Parathyroid adenoma (tissue), 2 donors: ENCODE data around the gene HSH2D.

Source experiments
- H2AFZ ChIP-seq: fragments of 300-600 bp; sonication (generic); one replicate; pipeline ENCODE4 v1.7.0; 2017; ENCODE audit warnings: antibody characterized with exemption, mild to moderate bottlenecking
- H3K27ac ChIP-seq: fragments of 300-600 bp; sonication (generic); one replicate; pipeline ENCODE4 v1.7.0; 2017
- H3K27me3 ChIP-seq: fragments of 300-600 bp; sonication (generic); one replicate; pipeline ENCODE4 v1.7.0; 2017; ENCODE audit warnings: low read length; ENCODE audit not compliant: control insufficient read depth, insufficient read depth
- H3K36me3 ChIP-seq: fragments of 300-600 bp; sonication (generic); one replicate; pipeline ENCODE4 v1.7.0; 2017; ENCODE audit warnings: low read length; ENCODE audit not compliant: control insufficient read depth, insufficient read depth
- H3K4me1 ChIP-seq: fragments of 300-600 bp; sonication (generic); one replicate; pipeline ENCODE4 v1.7.0; 2017; ENCODE audit warnings: control low read depth
- H3K4me2 ChIP-seq: fragments of 300-600 bp; sonication (generic); one replicate; pipeline ENCODE4 v1.7.0; 2017; ENCODE audit warnings: low read length
- H3K4me3 ChIP-seq: fragments of 300-600 bp; sonication (generic); one replicate; pipeline ENCODE4 v1.7.0; 2017; ENCODE audit warnings: low read depth, low read length
- H3K79me2 ChIP-seq: fragments of 300-600 bp; sonication (generic); one replicate; pipeline ENCODE4 v1.7.0; 2017; ENCODE audit warnings: control low read depth
- H3K9ac ChIP-seq: fragments of 300-600 bp; sonication (generic); one replicate; pipeline ENCODE4 v1.7.0; 2017; ENCODE audit warnings: mild to moderate bottlenecking
- H3K9me3 ChIP-seq: fragments of 300-600 bp; sonication (generic); one replicate; pipeline ENCODE4 v1.7.0; 2017; ENCODE audit warnings: low read length; ENCODE audit not compliant: control insufficient read depth
- CTCF ChIP-seq: fragments of 300-600 bp; sonication (generic); IDR thresholded peaks from one replicate; pipeline ENCODE4 v1.7.0; 2017; ENCODE audit warnings: antibody characterized with exemption, mild to moderate bottlenecking
- donor health status: primary hyperparathyroidism.

HSH2D gene

GRCh38 chr19:16136185-16136999, 7.1 kb upstream of the HSH2D start:
- Histone ChIP-seq H3K27me3 (no peaks in the 10 kb centered on the region), H3K9ac (no peak overlapping the region), H3K27ac (no peak overlapping the region), H3K4me2 (no peak overlapping the region), H3K36me3 (no peaks in the 10 kb centered on the region), H3K4me3 (no peak overlapping the region), H3K9me3 (no peaks in the 10 kb centered on the region), H3K4me1 (no peaks in the 10 kb centered on the region), H3K79me2 (no peaks in the 10 kb centered on the region), H2AFZ (no peak overlapping the region)
- TF ChIP-seq CTCF: no peak

GRCh38 chr19:16139752-16140151, 3.7 kb upstream of the HSH2D start:
- no peak overlapping the region for H3K27ac ChIP-seq
- no peak overlapping the region for H3K9ac ChIP-seq
- no peak overlapping the region for H3K4me3 ChIP-seq
- H3K79me2 ChIP-seq: no peaks in the 10 kb centered on the region
- TF ChIP-seq CTCF: no peak
- no peaks in the 10 kb centered on the region for H3K27me3 ChIP-seq
- no peaks in the 10 kb centered on the region for H3K9me3 ChIP-seq
- H3K4me1 ChIP-seq: no peaks in the 10 kb centered on the region
- H3K4me2 ChIP-seq: no peak overlapping the region
- H3K36me3 ChIP-seq: no peaks in the 10 kb centered on the region
- no peak overlapping the region for H2AFZ ChIP-seq

- no peaks in the 10 kb centered on the region for H3K79me2 ChIP-seq
- H3K4me1 ChIP-seq: no peaks in the 10 kb centered on the region
- H2AFZ ChIP-seq: no peak overlapping the region
- no peaks in the 10 kb centered on the region for H3K36me3 ChIP-seq
- H3K27ac ChIP-seq: no peak overlapping the region
- no peak overlapping the region for H3K4me3 ChIP-seq
- no peak for TF ChIP-seq CTCF
- no peaks in the 10 kb centered on the region for H3K27me3 ChIP-seq
- H3K9ac ChIP-seq: no peak overlapping the region
- no peak overlapping the region for H3K4me2 ChIP-seq
- H3K9me3 ChIP-seq: no peaks in the 10 kb centered on the region
Observed at GRCh38 chr19:16141043-16141442, 2.4 kb upstream of the HSH2D start.

GRCh38 chr19:16142032-16142580, 1.4 kb upstream of the HSH2D start:
- Histone ChIP-seq H3K4me3 (no peak overlapping the region), H2AFZ (no peak overlapping the region), H3K4me2 (no peak overlapping the region), H3K9ac (no peak overlapping the region), H3K36me3 (no peaks in the 10 kb centered on the region), H3K27me3 (no peaks in the 10 kb centered on the region), H3K79me2 (no peaks in the 10 kb centered on the region), H3K4me1 (no peaks in the 10 kb centered on the region), H3K9me3 (no peaks in the 10 kb centered on the region), H3K27ac (no peak overlapping the region)
- TF ChIP-seq CTCF: no peak

GRCh38 chr19:16144216-16144581, 714 bp downstream of the HSH2D start:
- Histone ChIP-seq H3K9ac (no peak overlapping the region), H3K4me1 (no peaks in the 10 kb centered on the region), H3K27me3 (no peaks in the 10 kb centered on the region), H2AFZ (no peak overlapping the region), H3K79me2 (no peaks in the 10 kb centered on the region), H3K4me3 (no peak overlapping the region), H3K36me3 (no peaks in the 10 kb centered on the region), H3K9me3 (no peaks in the 10 kb centered on the region), H3K27ac (no peak overlapping the region), H3K4me2 (no peak overlapping the region)
- TF ChIP-seq CTCF: no peak
